Hematopoietic multipotent progenitor cell (in vitro differentiated cells): Measurements from ENCODE around the gene GPR35. TPM values are rescaled to one million over a fixed set of nuclear protein-coding genes. Genes with fewer than 3 reads are reported as not detected.

ENCODE experiments used
- DNase-seq, 3 donors: peaks; one replicate each; pipeline ENCODE4 v3.0.0-alpha.2; 2011 to 2015; ENCODE audit warnings: low read depth in 2 of 3, low spot score in 2 of 3
- total RNA-seq: library from RNA; depleted of rRNA; stranded (reverse); fragments of >200 nt; gene quantifications from one replicate; pipeline ENCODE4 v1.2.3, GENCODE V29; 2012

The GPR35 gene
- total RNA-seq, 1 donor, result 7.8 TPM

DNA sequence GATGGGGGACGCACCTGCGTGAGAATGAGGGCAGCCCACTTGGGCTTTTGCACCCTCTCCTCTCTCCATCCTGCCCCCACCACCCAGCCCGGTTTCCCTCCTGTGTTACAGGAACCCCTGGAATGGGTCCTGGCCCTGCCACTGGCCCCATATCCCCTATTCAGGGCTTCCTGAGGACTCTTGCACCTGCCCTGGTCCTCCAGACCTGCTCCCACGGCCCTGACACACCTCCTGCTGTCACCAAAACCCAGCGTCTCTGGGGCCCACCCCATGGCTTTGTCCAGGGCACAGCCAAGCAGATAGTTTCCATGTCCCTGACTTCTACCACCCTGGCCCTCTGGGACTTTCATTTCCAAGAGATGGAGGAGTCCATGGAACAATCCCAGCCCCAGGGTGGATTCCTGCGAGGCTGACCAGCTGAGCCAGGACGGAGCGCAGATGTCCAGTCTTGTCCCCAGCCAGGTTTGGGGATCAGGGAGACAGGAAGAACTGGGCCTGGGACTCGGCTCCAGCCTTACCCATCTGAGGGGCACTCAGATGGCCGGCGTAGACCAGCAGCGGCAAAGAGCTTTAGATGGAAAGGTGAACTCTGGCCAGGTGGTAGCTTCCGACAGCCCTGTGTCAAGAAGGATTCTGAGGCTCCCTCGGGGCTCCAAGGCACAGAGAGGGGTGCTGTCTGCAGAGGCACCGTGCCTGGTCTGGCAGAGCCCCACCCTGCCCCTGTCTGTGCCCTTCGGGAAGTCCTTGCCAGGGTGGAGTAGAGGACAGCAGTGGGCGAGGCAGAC, 12.0 kb downstream of the GPR35 start:
- DNase-seq, result no peak

DNA sequence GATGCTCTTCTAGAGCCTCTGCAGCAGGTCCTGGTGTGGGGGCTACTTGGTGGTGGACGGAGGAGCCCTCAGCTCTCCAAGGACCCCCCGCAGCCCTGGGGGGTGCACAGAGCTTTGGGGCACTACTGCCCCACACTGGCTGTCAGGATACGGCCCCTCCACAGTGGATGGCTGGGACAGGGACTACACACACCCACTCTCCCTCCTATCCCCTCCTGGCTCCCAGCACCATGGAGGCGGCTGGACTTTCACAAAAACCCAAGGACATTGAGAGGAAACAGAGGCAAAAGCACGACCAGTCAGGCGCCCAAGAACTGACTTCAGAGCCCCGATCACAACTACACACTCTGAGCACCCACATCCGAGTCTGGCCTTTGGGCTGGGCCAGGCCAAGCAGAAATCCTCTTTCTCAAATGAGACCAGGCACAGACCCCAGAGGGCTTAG, 12.6 kb downstream of the GPR35 start:
- no peak for DNase-seq

DNA sequence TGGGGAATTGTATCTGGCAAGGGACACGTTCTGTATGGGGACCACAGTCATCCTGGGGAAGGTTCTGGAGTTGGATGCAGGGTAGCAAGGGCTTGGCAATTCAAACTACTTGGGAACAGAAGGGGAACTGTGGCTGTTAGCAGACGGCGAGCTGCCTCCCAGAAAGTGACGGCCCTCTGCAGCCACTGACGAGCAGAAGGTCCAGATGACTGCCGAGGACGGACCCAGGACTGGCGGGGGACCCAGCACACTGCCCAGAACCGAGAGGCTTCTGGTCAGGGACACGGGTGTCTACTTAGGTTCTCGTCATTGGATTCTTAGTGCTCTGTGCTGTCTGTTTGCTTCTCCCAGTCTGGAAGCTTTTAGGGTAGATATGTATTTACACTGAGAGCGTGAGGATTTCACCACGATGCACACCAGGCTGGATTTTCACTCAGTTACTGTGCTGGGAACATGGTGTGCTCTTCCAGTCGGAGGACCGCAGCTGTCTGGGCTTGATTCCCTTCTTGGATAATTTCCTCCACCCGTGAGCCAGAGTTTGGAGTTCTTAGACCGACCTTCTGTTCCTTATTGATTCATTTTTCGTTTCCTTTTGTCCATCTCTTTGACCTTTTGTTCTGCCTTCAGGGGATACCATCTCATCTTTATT, 13.4 kb downstream of the GPR35 start:
- no peak for DNase-seq

DNA sequence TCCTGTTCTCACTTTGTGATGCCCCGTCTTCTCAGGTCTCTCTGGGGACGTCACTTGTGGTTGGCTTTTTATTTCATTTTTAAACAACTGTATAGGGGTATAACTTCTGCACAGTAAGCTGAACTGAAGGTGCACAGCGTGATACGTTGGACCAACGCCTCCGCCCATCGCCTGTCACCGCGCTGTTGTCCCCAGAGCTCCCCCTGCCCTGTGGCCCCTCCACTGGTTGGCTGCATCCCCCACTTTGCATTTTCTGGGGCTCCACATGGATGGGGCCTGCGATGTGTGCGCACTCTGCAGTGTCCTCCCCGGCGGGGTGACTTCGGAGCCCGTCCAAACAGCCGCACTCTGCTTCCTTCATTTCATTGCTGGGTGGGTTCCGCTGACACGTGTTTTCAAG, 14.3 kb downstream of the GPR35 start:
- no peak for DNase-seq

DNA sequence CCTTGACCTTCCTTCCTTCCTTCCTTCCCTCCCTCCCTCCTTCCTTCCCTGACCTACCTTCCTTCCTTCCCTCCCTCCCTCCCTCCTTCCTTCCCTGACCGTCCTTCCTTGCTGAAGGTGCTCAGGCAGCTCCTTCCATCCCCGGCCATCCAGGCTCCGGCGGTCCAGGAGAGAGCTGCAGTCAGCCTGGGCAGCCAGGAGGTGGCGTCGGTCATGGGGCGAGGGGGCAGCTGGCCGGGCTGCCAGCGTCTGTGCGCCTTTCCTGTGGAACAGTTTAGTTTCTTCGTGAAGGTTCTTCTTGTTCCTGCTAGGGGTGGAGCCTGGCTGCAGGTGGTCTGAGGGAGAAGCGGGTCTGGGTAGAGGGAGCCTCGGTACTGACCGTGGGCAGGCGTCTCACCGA, 15.7 kb downstream of the GPR35 start:
- peak in 1 of 3 donors; percentile 36 for DNase-seq

DNA sequence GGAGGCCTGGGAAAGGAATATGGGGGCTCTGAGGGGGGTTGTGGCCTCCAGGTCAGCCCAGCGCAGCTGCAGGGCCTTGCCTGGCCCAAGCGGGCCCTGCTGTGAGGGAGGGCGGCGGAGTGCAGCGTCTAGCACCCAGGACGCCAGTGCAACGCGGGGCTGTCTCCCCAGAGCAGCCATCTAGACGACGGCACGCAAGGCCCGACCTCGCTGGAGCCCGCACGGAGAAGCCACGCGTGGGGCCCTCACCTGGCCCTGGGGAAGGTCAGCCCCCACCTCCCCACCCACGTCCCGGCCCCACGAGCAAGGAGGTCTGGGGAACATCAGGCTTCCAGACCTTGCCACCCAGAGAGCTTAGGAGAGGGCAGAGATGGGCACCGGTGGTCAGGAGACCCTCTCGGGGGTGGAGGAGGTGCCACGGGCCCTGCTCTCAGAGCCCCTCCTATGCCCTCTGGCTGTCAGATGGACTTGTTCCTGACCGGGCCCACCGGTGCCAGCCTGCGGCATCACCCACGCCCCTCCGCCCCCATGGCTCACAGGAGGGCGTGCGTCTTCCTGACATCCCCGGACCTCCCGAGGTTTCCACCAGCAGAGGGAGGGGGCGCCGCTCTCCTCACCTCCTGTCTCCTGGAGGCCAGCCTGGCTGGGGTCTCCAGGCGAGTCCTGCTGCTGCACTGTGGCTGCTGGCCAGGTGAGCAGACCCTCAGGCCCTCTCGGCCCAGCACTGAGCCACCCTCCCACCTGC, 17.0 kb downstream of the GPR35 start:
- no peak for DNase-seq

DNA sequence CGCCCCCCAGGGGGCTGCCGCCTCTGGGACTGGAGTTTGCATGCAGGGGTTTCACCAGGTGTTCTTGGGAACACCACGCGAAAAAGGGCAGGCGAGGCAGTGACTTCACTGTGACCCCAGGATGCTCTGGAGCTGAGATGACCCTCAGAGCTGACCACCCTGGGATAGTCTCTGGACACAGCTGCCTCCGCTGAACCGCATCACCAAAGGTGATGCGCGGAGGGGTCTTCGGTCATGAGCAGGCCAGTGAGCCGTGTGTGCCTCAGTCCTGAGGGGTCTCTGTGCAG, 17.5 kb downstream of the GPR35 start:
- no peak for DNase-seq

DNA sequence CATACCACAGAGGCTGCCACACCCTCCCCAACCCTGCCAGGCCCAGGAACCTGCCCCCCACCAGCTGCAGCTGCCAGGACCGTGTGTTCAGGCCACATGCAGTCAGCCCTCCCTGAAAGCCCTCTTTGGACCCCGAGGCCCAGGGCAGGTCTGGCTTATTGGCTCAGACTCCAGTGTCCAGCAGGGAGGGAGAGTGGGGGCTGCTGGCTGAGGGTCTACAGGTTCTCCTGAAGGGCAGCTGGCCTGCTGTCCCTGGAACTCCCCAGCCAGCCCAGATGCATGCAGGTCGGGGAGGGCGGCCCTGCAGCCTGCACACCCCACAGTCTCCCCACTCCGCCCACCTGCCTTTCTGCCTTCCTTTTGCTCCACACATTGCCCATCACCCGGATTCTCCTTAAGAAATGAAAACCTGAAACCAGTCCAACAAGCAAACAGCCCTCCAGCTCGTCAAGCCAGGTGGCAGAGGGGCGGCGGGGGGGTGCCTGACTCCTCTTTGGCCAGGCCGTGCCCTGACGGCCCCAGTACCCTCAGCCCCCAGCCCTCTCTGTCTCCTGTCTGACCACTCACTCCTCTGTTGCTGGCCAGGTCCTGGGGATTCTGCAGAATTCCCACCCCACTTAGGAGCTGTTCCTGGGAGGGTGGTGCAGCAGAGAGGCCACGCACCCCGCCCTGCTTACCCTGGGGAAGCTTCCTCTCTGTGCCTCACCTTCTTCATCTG, 18.0 kb downstream of the GPR35 start:
- no peak for DNase-seq

DNA sequence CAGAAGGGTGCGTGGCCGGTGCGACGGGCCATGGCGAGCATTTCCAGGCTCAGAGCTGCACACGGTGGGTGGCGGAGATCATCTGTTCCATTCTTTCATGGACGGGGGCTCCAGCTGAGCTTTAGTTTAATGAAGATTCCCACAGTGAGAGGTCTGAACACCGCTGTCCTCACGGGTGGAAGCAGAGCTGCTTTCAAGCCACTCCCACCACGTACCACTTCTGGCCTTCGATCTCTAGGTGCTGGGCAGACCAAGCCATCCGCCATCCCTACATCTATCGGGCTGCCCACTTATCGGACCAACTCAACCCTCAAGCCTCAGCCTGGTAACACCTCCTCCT, 18.5 kb downstream of the GPR35 start:
- no peak for DNase-seq

DNA sequence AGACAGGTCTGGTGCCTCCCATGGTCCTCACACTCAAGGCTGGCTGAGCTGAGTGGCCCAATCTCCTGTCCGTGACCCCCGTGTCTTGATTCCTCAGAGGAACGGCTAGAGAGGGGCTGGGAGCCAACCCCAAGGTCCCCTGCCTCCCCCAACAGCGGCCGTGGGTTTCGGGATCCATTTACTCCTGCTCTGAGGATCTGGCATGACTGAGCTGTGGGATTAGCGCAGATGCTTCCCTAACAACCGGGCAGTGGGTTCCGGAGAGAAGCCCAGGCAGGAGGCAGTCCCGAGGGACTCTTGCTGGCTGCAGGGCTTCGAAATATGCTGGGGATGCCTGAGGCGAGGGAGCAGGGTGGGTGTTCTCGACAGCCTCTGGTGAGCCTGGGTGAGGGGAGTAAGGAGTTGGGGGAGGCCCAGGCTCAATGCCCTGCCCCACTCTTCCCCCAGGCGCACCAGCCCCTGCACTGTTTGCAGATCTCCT, 18.9 kb downstream of the GPR35 start:
- DNase-seq, result no peak

DNA sequence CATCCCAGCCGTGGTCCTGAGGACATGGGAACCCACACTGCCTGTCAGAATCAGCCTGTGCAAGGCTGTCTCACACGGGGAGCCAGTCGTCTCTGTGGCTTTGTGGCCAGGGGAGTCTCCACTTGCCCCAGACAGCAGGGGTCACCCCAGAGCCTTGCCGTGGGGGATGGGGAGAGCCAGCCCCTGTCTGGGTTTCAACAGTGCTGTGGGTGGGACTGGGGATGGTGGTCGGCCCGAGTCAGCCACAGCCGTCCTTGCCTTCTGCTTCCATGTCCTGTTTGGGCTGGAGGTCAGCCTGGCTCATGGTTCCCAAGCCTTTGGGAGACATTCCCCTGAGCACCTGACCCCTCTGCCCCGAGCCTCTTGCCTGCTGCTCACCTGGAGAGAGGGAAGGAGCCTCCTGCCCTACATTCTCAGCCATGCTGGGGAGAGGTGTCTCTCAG, 19.6 kb downstream of the GPR35 start:
- no peak for DNase-seq

DNA sequence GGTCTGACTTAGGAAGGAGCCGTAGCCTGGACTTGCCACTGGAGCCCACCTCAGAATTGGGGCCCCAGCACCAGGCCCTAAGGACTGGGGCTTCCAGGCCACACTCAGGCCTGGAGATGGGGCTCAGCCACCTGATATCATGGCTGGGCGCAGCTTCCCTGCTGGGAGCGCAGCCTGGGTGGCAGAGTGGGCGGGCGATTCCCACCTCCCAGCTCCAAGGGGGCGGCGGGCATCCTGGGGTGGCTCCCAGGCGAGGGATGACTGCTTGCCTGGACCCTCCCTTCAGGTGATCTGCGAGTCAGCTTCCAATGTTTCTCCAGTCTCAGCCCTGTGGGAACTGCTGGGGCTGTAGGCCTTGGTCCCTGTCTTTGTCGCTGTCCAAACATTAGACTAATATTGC, 20.1 kb downstream of the GPR35 start:
- DNase-seq, result no peak

DNA sequence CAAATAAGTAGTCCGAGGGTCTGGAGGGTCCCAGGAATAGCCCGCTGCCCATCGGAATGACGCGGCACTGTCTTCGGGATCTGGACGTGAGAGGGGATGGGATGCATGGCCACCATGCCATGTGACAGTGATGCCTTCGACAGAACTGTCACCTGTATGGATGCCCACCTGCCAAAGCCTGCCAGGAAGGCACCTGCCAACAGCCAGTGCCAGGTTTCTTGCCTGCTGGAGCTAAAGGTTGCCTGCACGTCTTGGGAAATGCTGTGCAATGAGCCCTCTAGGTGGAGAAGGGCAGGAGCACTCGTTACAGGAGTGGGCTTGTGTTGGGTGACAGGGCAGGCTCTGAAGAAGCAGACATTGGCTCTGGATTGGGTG, 20.5 kb downstream of the GPR35 start:
- no peak for DNase-seq

DNA sequence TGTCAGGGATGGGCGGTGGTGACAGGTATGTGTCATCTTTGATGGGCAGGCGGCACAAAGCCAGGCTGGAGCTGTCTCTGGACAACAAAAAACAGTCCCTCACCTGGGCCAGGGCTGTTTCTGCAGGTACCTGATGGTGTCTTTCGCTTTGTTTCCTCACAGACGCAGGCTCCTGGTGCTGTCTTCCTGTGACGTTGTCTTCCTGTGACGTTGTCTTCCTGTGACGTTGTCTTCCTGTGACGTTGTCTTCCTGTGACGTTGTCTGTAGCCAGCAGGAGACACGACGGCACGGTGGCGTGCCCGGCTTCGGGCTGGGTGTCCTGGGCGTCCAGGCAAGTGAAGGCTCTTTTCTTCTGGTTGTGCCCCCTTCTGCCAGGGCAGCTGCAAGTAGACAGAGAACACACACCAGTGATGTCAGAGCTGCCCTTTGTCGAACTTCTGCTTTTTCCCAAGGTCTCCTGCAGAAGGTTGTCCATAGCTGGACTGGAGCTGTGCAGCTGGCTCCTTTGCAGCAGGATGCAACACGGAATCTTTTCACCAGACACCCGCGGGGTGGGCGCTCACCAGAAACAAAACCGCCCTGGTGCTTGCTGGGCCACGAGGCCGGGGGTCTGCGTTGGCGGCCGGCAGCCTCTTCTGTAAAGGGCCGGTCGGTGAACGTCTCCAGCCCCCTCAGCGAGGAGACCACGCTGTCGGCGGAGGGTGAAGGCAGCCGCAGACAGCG, 21.1 kb downstream of the GPR35 start:
- peak in 1 of 3 donors; percentile 44 for DNase-seq

DNA sequence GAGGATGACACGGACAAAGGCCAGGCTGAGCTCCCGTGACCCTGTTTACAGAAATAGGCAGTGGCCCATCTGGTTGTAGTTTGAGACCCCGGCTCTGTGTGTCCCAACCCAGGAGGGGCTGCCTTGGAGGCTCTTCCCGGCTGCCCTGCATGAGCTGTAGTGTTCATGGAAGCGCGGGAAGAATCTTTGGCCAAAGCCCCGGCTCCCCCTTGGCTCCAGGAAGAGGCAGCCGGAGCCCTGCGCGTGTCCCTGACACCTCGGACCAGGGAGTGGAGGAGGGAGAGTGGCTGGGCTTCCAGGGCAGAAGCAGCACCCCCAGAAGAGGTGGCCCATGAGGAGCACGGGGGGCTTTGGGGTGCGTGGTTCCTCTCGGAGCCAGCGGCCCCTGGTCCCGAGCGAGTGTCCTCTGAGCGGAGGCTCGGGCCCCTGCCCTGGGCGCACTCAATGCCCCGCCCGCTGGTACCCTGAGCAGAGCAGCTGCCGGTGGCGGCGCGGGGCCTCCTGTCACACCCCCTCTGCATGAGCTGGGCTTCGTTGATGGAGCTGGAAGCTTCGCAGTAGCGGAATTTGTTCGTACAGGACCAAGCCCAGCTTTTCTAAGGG, 21.7 kb downstream of the GPR35 start:
- DNase-seq, result no peak

DNA sequence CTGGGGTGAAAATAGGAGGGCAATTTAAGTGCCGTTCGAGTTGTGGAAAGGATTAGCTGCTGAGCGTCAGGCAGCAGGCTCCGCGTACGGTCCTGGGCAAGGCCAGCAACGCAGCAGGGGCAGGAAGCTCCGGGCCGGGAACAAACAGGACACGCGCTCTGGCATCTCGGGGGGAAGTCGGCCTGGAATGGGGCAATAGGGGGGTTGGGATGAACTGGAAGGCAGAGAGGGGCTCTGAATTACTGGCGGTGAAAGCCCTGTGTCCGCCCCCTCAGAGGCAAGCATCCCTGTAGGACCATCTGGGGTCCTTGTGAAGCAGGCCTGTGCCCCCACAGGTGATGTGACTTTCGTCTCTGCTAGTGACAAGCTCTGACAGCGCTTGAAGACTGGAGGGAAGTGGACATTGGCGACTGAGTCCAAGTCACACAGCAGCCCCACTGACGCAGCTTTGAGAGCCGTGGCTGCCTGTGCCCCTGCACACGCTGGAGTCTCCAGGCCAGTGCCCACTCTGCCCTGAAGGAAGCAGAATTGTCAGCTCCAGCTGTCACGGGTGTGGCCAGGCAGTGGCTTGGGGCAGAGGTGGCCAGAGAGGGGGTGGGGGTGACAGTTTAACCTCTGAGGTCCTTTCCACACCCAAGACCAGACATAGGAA, 22.3 kb downstream of the GPR35 start:
- no peak for DNase-seq

DNA sequence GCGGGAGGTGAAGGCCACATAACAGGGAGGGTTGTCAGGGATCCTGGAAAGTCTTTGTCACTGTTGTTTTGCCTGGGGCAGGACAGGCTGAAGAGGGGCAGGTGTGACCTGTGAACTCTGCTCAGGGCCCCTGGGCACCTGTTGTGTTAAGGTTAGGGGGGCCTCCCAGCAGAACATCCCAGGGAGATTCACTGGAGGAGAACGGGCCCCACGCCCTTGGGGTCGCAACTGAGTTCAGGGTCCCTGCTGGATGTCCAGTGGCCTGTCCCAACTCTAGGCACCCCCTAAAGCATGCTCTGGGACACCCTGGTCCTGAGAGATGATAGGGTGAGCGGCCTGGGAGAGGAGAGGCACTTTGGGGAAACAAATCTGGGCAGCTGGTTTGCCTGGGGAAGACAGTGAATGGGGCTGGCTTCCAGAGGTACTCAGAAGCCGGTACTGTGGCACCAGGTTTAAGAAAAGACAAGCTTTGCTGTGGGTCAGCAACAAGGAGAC, 22.9 kb downstream of the GPR35 start:
- no peak for DNase-seq

DNA sequence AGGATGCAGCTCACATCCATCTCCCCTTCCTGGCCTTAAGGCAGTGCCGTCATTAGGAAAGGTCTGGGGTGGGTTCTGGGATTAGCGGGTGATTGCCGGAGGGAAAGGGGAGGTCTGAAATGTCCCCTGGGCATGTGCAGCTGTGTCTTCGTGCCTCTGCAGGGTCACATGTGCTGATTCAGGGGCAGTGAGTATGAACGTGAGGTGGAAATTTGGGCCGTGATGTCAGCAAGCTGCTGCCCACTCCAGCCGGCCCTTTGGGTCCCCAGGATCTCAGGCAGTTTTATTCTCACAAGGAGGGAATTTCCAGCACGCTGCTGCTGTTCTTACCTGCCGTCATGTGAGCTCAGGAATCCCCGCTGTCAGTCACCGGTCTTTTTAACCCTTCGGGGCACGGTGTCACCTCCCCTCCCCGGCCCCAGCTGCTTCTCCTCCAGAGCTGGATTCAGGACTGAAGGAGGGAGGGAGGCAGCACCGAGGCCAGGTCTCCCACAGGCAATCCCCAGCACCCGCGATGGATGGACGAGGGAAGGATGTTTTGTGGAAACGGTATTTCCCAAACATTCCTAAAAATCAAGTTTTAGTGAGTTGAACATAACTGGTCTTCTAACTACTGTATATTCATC, 23.5 kb downstream of the GPR35 start:
- DNase-seq, result no peak

DNA sequence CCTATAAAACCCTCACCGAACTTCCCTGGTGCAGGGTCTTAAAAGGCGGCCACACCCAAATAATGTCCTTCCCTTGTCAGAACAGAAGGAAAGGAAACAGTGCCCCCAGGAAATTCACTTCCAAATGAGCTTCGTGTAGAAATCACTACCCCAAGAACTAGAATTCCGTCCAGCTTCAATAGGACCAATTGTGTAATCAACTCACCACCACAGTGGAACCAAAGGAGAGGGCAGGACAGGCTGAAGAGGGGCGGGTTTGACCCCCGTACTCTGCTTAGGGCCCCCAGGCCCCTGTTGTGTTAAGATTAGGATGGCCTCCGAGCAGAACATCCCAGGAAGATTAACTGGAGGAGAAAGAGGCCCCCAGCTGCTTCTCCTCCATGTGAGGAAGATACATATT, 24.1 kb downstream of the GPR35 start:
- no peak for DNase-seq
